Neural cell (in vitro differentiated cells): ENCODE results near the gene PRR16.

Experiments used
- EZH2 ChIP-seq: fragments of 200-600, 300-800 bp; shearing (Covaris generic), sonication (generic); IDR thresholded peaks from 2 replicates; pipeline ENCODE4 v1.6.1; 2014; ENCODE audit warnings: antibody characterized with exemption, low read length, borderline replicate concordance, mild to moderate bottlenecking; ENCODE audit not compliant: insufficient read depth, poor library complexity, severe bottlenecking
- MXI1 ChIP-seq: fragments of 450-650 bp; conservative IDR thresholded peaks from 2 replicates; pipeline ENCODE4 v1.6.1; 2014; ENCODE audit warnings: antibody characterized with exemption, mild to moderate bottlenecking; ENCODE audit not compliant: poor library complexity, severe bottlenecking
- POLR2AphosphoS5 ChIP-seq: IDR thresholded peaks from 2 replicates; pipeline ENCODE4 v1.6.1; 2012
- TAF1 ChIP-seq: IDR thresholded peaks from 2 replicates; pipeline ENCODE4 v1.6.1; 2012; ENCODE audit warnings: low read depth
- TF ChIP-seq, protein P1 (sequence below): fragments of 450-650 bp; IDR thresholded peaks from 2 replicates; pipeline ENCODE4 v1.5.1; 2014; ENCODE audit warnings: antibody characterized with exemption, mild to moderate bottlenecking, moderate library complexity; ENCODE audit not compliant: poor library complexity, severe bottlenecking
- TF ChIP-seq, protein P2 (sequence below): IDR thresholded peaks from 2 replicates; pipeline ENCODE4 v1.6.1; 2012; ENCODE audit warnings: borderline replicate concordance

DNA sequence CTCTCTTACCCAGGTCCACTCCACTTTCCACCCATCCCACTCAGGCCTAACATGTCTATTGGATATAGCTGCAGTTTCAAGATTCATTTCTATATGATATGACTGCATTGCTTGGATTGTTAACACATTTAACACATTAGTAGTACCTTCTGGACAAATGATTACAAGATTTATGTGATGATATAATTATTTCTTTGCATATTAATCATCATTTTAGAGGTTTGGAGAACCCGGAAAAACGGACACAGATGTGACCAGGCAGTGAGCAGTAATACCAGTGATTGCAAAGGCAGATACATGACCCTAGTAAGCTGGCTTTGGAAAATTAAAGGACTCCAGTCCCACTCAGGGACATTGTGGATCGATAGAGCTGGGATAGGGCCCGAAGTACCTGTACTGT, 103.8 kb downstream of the PRR16 start:
- TF ChIP-seq, protein P1, sequence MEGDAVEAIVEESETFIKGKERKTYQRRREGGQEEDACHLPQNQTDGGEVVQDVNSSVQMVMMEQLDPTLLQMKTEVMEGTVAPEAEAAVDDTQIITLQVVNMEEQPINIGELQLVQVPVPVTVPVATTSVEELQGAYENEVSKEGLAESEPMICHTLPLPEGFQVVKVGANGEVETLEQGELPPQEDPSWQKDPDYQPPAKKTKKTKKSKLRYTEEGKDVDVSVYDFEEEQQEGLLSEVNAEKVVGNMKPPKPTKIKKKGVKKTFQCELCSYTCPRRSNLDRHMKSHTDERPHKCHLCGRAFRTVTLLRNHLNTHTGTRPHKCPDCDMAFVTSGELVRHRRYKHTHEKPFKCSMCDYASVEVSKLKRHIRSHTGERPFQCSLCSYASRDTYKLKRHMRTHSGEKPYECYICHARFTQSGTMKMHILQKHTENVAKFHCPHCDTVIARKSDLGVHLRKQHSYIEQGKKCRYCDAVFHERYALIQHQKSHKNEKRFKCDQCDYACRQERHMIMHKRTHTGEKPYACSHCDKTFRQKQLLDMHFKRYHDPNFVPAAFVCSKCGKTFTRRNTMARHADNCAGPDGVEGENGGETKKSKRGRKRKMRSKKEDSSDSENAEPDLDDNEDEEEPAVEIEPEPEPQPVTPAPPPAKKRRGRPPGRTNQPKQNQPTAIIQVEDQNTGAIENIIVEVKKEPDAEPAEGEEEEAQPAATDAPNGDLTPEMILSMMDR: no peak
- no peak for TF ChIP-seq EZH2
- TF ChIP-seq, protein P2, sequence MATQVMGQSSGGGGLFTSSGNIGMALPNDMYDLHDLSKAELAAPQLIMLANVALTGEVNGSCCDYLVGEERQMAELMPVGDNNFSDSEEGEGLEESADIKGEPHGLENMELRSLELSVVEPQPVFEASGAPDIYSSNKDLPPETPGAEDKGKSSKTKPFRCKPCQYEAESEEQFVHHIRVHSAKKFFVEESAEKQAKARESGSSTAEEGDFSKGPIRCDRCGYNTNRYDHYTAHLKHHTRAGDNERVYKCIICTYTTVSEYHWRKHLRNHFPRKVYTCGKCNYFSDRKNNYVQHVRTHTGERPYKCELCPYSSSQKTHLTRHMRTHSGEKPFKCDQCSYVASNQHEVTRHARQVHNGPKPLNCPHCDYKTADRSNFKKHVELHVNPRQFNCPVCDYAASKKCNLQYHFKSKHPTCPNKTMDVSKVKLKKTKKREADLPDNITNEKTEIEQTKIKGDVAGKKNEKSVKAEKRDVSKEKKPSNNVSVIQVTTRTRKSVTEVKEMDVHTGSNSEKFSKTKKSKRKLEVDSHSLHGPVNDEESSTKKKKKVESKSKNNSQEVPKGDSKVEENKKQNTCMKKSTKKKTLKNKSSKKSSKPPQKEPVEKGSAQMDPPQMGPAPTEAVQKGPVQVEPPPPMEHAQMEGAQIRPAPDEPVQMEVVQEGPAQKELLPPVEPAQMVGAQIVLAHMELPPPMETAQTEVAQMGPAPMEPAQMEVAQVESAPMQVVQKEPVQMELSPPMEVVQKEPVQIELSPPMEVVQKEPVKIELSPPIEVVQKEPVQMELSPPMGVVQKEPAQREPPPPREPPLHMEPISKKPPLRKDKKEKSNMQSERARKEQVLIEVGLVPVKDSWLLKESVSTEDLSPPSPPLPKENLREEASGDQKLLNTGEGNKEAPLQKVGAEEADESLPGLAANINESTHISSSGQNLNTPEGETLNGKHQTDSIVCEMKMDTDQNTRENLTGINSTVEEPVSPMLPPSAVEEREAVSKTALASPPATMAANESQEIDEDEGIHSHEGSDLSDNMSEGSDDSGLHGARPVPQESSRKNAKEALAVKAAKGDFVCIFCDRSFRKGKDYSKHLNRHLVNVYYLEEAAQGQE: no peak
- no peak for TF ChIP-seq POLR2AphosphoS5
- TF ChIP-seq TAF1: no peak
- no peak for TF ChIP-seq MXI1
